Measurements from ENCODE around the gene RNF220.

RNF220 gene

DNA sequence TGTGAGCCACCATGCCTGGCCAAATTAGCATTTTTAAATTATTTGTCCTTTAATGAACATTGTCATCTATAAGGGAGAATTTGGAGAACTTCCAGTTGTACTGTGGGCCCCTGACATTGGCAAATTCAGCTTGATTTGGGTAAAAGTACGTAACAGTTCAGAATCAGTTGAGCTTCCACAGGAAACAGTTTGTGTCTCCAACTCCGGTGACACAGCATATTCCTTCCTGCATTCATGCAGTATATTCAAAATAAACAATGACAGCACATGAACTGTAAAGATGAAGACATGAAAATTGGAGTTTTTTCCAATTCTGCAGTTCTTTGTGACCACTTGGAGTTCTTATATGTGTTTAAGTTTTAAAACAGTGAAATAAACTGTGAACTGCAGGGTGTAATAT is 28.2 kb downstream of the RNF220 start:
- no peak overlapping the region for H3K4me3 ChIP-seq (ENCODE audit: low read depth, low read length)
- TF ChIP-seq, protein P1, sequence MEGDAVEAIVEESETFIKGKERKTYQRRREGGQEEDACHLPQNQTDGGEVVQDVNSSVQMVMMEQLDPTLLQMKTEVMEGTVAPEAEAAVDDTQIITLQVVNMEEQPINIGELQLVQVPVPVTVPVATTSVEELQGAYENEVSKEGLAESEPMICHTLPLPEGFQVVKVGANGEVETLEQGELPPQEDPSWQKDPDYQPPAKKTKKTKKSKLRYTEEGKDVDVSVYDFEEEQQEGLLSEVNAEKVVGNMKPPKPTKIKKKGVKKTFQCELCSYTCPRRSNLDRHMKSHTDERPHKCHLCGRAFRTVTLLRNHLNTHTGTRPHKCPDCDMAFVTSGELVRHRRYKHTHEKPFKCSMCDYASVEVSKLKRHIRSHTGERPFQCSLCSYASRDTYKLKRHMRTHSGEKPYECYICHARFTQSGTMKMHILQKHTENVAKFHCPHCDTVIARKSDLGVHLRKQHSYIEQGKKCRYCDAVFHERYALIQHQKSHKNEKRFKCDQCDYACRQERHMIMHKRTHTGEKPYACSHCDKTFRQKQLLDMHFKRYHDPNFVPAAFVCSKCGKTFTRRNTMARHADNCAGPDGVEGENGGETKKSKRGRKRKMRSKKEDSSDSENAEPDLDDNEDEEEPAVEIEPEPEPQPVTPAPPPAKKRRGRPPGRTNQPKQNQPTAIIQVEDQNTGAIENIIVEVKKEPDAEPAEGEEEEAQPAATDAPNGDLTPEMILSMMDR (conservative IDR thresholded peaks at IDR 0.05; ENCODE audit: low read depth, low read length): no peak
- peak; percentile 48 for DNase-seq (ENCODE audit: low read depth)

DNA sequence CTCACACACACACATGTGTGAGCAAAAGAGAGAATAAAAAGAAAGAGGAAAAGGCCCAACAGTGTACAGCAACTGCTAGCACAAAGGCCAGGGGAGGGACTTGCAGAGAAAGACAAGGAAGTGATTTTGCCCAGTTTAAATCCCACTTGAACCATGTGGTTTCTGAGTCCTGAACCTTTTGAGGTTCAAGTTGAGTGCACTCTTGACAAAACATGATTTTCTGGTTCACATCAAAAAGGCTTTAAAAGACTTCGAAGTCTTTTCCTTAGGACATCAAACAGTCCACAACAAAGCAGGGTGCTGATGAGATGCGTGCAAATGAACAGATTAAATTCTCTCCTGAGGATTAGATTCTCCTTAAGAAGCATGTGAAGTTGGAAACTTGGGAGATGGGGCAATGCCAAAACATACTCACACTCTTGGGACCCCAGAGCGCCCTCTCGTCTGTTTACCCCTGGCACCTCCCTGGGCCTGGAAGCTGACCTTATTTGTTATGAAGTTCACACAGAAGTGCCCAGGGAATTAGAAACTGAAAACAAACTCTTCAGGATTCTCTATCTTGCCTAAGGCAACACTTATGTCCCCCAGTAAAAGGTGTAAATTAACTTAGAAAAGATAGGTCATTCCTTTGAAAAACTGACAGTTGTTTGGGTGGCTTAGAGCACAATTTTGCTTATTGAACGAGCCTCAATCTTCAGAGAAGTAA is 31.5 kb downstream of the RNF220 start:
- DNase-seq (ENCODE audit: low read depth): no peak
- no peak overlapping the region for H3K4me3 ChIP-seq (ENCODE audit: low read depth, low read length)
- TF ChIP-seq, protein P1 (conservative IDR thresholded peaks at IDR 0.05; ENCODE audit: low read depth, low read length): no peak

DNA sequence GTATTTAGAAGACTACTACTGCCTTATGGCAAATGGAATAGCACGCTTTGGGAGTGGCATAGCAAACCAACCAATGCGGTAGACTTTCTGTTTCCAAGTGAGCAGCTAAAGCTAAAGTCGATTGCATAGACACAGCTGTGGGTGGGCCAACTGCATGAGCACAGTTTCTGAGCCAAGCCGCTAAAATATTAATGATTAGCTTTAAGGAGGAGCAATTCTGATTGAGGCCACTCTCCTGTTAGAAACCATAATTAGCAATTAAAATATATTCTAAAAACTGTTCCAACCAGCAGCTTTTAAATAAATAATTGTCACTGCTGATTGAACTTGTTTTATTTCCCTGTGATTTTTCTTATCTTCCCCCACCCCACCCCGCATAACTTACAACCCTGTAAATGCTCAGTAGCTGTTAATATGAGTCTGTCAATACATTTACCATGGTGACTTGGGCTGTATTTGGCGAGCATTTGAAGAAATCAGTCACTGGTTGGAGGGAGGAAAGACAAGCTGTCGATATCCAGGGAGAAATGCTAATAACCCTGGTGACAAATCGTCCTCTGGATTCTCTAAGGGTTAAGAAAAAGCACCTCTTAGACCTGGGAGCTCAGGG is 32.2 kb downstream of the RNF220 start:
- TF ChIP-seq, protein P1 (conservative IDR thresholded peaks at IDR 0.05; ENCODE audit: low read depth, low read length): no peak
- no peak overlapping the region for H3K4me3 ChIP-seq (ENCODE audit: low read depth, low read length)
- no peak for DNase-seq (ENCODE audit: low read depth)

DNA sequence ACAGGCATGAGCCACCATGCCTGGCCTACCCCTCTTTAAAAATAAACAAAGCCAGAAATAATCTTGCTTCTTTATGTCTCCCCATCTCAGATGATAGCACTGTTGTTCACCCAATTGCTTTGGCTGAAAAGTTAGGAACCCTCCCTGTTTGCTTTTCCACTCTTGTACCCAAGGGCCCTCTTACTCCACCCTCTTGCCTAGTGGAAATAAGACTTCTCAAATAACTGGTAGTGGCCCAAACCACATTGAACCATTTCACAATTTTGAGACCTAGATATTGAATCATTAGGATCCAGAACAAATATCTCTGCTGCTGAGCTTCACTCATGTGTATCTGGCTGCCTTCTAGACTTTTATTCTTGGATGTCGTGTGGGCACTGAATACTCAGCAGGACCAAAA is 37.7 kb downstream of the RNF220 start:
- TF ChIP-seq, protein P1 (conservative IDR thresholded peaks at IDR 0.05; ENCODE audit: low read depth, low read length): no peak
- DNase-seq (ENCODE audit: low read depth): peak; percentile 33
- no peak overlapping the region for H3K4me3 ChIP-seq (ENCODE audit: low read depth, low read length)

DNA sequence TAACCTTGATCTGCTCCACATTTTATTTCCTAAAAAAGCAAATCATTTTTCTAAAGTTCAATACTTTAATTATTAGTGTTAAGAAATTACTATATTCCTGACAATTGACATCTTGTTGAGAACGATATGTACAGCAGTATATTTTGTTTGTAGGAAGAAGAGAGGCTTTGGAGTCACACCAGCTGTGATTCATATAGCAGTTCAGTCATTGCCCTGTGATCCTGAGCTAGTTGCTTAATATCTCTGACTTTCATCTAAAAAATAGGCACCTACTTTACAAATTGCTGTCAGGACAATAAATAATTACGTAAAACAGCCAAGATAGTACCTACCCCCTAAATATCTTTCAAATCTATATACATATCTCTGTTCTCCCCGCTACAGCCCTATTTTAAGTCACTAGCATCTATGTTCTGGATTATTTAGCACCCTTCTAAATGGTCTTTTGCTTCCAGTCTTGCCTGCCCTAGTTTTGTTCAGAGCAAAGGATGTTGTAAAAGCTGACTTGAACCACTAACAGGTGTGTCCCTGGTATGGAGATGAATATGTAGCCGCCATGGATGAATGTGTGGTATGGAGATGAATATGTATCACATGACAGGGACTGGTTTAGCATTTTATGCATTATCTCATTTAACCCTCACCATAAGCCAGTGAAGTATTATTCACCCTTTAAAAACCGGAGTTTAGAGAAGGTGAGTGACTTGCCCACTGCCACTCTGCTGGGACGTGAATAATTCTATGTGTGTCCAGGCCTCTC is 42.2 kb downstream of the RNF220 start:
- TF ChIP-seq, protein P1 (conservative IDR thresholded peaks at IDR 0.05; ENCODE audit: low read depth, low read length): no peak
- no peak overlapping the region for H3K4me3 ChIP-seq (ENCODE audit: low read depth, low read length)
- DNase-seq (ENCODE audit: low read depth): peak; percentile 53

DNA sequence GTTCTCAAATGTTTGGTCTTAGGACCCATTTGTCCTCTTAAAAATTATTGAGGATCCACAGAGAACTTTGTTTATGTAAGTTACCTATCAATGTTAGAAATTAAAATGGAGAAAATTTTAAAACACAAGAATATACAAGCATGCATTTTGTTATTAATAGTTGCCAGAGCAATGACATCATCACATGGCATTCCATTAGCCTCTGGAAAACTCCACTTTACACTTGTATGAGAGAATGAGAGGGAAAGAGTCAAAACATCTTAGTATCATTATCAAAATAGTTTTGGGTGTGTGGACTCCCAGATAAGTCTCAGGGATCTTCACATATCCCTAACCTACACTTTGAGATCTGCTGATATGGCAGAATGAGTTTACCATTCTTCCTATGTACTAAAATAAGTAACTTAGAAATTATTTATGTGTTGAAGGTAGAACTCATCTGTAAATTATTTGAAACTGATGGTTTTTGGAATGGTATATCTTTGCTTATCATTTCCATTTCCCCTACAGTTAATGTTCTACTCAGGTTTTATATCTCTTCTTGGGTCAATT is 48.8 kb downstream of the RNF220 start:
- DNase-seq (ENCODE audit: low read depth): no peak
- TF ChIP-seq, protein P1 (conservative IDR thresholded peaks at IDR 0.05; ENCODE audit: low read depth, low read length): no peak
- H3K4me3 ChIP-seq (ENCODE audit: low read depth, low read length): no peak overlapping the region

All from choroid plexus epithelial cell (primary cell).